ENCODE data around the gene TNFRSF17. TPM values are rescaled to one million over a fixed set of nuclear protein-coding genes. Genes with fewer than 3 reads are reported as not detected.

The TNFRSF17 gene
- total and polyA plus RNA-seq, 2 of the 13 experiments (the other 11 are each of a cell fraction or from before 2014, with no cell fraction given) = not detected

- TF ChIP-seq MTERF4 (CRISPR knock-in tag; IDR thresholded peaks at IDR 0.05) (no peak), BRCA1 (CRISPR knock-in tag; IDR thresholded peaks at IDR 0.05) (no peak; the same call in none of the 2 replicates), ZNF121 (CRISPR knock-in tag; IDR thresholded peaks at IDR 0.05) (no peak; the same call in 1 of the 2 replicates), ZSCAN31 (CRISPR knock-in tag; IDR thresholded peaks at IDR 0.05; ENCODE audit: low read depth) (no peak; the same call in 1 of the 2 replicates), MLX (CRISPR knock-in tag; IDR thresholded peaks at IDR 0.05) (no peak), ATF6 (CRISPR knock-in tag; conservative IDR thresholded peaks at IDR 0.05) (no peak), IKZF4 (CRISPR knock-in tag; IDR thresholded peaks at IDR 0.05; ENCODE audit: borderline replicate concordance, low read depth, not compliant biosample characterization) (peak; percentile 6), KLF11 (CRISPR knock-in tag; IDR thresholded peaks at IDR 0.05) (no peak), ZNF513 (CRISPR knock-in tag; conservative IDR thresholded peaks at IDR 0.05) (0 out of 2 replicates have a peak, but pooled peaks have one; percentile 29), SIN3A (IDR thresholded peaks at IDR 0.05; ENCODE audit: borderline replicate concordance, low read depth, low read length) (no peak), ZNF276 (CRISPR knock-in tag; IDR thresholded peaks at IDR 0.05; ENCODE audit: low read depth) (no peak), KDM1A (CRISPR knock-in tag; IDR thresholded peaks at IDR 0.05) (no peak), ZNF567 (CRISPR knock-in tag; IDR thresholded peaks at IDR 0.05; ENCODE audit: borderline replicate concordance) (no peak)
These were observed 48.3 kb upstream of the TNFRSF17 start (continued) for GRCh38 chr16:11916524-11917285.

Data from HepG2 (cell line).